Measurements from ENCODE around the gene CD70.
"Not testable (repeated sequence)": the region's sequence is repeated elsewhere in the genome, so short reads cannot be mapped to it uniquely, and the experiment has no call there.

The CD70 gene, protein sequence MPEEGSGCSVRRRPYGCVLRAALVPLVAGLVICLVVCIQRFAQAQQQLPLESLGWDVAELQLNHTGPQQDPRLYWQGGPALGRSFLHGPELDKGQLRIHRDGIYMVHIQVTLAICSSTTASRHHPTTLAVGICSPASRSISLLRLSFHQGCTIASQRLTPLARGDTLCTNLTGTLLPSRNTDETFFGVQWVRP

DNA sequence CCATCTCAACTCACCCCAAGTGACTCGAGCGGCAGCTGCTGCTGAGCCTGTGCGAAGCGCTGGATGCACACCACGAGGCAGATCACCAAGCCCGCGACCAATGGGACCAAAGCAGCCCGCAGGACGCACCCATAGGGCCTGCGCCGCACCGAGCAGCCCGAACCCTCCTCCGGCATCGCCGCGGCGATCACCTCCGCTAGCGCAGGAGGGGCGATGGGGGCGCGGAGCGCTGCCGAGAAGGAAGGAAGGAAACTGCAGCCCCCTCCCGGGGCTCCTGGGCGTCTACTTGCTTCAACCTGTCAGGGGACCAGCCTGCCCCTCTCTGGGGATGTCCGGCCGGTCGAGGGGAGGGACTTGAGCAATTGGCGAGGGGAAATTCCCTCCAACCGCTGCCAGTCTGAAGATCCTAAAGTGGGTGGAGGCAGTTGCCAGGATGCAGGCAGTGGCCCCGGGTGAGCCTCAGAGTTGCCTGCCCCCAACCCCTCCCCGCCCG is at the start of gene CD70:
Gene CD70 (minus strand): TSS at position 324 of the 493 bp plus-strand sequence. CDS start 148 bp downstream, at position 176.
- peak; percentile 72 for DNase-seq

DNA sequence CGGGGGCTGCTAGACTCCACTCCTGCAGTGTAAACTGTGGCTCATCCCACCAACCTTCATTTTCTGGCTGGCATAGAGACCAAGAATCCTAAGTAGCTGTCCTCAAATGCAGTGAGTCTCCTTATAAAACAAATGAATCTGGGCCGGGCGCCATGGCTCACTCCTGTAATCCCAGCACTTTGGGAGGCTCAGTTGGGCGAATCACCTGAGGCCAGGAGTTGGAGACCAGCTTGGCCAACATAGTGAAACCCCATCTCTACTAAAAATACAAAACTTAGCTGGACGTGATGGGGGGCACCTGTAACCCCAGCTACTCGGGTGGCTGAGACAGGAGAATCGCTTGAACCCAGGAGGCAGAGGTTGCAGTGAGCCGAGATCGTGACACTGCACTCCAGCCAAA is 49.4 kb upstream of the CD70 start:
- not testable (repeated sequence) for DNase-seq

DNA sequence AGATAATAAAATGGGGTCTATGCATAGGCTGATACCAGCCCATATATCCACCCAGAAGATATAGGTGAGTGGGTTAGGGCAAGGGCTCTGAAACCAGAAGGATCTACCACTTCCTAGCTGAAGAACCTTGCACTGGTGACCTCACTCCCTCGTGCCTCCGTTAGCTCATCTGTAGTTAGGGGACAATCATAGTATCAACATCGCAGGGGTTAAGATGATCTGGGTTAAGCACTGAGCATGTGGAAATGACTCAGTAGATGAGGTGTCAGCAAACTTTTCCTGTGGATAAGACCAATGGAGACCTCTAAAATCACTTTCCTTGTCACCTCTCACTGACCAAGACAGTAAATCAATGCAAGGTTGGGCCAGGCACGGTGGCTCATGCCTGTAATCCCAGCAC is 48.5 kb upstream of the CD70 start:
- peak; percentile 58 for DNase-seq

DNA sequence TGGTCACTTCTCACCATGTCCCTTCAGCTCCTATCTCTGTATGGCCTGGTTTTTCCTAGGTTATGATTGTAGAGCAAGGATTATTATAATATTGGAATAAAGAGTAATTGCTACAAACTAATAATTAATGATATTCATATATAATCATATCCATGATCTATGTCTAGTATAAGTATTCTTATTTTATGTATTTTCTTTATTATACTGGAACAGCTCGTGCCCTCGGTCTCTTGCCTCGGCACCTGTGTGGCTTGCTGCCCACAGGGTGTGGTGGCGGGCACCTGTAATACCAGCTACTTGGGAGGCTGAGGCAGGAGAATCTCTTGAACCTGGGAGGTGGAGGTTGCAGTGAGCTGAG is 42.5 kb upstream of the CD70 start:
- not testable (repeated sequence) for DNase-seq

DNA sequence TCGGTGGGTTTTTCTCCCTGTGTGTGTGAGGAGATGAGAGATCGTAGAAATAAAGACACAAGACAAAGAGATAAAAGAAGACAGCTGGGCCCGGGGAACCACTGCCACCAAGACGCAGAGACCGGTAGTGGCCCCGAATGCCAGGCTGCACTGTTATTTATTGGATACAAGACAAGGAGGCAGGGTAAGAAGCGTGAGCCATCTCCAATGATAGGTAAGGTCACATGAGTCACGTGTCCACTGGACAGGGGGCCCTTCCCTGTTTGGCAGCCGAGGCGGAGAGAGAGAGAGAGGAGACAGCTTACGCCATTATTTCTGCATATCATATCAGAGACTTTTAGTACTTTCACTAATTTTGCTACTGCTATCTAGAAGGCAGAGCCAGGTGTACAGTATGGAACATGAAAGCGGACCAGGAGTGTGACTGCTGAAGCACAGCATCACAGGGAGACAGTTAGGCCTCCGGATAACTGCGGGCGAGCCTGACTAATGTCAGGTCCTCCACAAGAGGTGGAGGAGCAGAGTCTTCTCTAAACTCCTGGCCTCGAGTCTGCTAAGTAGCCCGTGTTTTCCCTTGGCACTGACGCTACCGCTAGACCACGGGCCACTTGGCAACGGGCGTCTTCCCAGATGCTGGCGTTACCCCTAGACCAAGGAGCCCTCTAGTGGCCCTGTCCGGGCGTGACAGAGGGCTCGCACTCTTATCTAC is 42.0 kb upstream of the CD70 start:
- DNase-seq = peak; percentile 76

DNA sequence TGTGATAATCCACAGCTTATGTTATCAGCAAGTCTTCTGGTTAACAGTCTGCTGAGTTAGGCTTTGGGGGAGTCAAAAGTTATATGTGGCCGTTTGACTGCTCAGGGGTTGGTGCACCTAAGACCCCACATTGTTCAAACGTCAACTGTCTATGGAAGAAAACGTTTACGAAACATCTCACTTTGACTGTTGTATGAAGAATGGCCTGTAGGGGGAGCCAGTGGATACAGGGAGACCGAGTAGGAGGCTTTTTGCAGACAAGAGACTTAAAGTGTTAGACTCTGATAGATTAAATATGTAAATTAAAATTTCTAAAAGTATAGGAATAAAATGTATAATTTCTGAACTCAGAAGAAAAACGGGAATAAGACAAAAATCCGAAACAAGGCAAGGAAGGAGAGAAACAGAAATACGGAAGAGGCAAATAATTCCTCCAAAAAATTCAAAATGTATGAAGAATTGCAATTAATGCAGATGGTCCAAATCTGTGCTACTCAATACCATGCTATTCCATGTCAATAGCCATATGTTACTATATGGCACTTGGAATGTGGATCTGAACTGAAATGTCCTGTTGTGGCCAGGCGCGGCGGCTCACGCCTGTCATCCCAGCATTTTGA is 41.2 kb upstream of the CD70 start:
- DNase-seq = peak; percentile 89

DNA sequence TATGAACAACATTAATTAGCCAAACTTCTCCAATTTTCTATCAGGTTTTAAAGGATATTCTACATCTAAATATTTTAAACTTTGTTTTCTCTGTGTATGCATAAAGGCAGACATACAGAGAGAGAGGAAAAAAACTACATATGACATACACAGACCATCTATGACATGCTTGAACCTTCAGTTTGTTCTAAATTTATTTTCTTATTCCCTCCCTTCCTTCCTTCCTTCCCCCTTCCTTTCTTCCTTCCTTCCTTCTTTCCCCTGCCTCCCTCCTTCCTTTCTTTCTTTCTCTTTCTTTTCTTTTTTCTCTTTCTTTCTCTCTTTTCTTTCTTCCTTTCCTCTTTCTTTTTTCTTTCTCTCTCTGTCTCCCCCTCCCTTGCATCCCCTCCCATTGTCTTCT is 35.8 kb upstream of the CD70 start:
- no peak for DNase-seq

DNA sequence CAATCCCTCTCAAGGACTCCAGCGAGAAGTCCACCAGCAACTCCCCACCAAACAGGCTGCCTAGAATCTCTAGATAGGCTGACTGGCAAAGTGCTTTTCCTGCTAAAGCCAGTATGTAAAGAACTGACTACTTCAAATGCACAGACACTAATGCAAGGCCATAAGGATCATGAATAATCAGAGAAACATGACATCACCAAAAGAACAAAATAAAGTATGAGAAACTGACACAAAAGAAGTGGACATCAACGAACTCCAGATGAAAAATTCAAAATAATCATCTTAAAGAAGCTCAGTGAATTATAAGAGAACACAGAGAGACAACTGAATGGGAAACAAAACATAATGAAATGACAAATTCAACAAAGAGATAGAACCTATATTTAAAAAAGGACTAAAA is 26.4 kb upstream of the CD70 start:
- DNase-seq = no peak

DNA sequence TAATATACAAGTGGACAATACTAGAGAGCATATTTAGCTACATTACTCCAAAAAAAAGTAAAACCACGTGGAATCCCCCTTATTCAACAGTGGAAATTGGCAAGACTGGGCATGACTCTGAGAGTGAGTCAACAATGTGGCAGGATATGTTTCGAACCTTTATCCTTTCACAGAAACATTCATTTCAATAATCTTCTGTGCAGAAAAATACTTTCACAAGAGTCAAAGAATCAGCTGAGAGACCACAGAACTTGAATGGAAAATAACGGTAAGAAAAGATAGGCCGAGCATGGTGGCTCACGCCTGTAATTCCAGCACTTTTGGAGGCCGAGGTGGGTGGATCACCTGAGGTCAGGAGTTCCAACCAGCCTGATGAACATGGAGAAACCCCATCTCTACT is 25.1 kb upstream of the CD70 start:
- no peak for DNase-seq

DNA sequence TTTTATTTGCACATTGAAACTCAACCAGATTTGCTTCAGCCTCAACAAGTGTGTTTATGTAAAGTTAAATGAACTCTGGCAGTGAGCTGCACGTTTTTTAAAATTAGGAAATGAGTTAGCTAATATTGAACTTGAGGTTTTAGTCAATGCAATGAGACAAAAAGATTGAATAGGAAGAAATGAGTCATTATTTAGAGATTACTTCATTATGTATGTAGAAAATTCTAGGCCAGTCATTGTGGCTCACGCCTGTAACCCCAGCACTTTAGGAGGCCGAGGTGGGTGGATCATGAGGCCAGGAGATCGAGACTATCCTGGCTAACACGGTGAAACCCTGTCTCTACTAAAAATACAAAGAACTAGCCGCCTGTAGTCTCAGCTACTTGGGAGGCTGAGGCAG is 22.8 kb upstream of the CD70 start:
- DNase-seq = peak; percentile 52

DNA sequence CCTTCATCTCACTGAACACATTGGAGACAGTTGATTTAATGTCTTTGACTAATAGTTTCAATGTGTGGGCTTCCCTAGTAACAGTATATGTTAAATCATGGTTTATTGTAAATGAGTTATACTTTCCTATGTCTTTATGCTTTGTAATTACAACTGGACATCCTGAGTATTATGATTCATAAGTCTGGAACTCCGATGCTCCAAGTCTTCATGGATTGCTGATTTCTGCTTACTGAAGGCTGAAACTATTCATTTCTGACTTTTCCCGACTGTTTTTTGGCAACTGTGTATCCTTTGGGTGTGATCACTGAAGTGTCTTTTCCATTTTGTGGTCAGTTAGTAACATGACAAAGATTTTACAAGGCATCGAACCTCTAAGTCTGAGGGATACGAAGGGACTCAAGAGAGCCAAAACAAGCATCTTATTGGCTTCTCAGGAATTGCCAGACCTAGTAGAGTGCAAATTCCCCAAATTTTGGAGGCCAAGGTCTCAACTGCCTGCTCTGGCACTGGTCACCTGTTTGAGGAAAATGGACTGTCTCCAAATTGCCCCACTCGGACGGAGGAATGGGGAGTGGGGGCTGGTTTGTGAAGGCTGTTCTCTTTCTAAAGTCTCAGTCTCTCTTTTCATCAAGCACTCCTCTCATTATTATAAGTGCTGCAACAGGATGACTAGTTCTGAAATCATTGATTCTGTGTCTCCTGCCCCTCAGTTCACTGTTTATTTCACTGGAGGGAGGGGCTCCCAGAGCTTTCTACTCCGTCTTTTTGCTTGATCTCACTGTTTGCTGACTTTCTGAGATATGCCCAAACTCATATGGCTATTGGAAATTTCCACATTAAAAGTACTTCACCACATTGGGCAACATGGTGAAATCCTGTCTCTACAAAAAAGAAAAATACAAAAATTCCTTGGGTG is 20.2 kb upstream of the CD70 start:
- DNase-seq = no peak

DNA sequence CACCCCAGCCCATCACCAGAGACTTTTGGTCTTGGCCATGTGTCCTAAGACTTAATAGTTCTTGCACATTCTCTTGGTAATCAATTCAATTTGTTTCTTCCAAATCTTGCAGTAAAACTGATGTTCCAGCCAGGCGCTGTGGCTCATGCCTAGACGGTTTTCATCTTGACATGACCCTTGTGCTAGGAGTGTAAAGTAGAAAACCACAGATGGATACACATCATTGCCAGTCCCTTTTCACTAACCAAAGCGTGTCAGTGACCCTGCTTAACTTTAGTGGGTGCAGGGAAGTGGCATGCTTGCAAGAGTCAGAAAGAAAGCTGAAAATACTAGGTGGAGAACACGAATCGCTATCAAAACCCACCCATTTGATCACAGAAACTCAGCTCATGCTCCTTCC is 18.0 kb upstream of the CD70 start:
- no peak for DNase-seq

DNA sequence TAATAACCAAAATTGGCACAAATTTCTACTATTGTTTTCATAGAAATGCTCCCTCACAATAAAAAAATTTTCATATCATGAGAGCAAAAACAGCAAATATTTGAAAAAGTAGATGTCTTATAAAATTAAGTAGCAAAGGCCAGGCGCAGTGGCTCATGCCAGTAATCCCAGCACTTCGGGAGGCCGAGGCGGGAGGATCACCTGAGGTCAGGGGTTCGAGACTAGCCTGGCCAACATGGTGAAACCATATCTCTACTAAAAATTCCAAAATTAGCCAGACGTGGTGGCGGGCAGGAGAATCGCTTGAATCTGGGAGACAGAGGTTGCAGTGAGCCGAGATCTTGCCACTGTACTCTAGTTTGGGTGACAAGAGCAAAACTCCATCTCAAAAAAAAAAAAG is 17.2 kb upstream of the CD70 start:
- DNase-seq = not testable (repeated sequence)

DNA sequence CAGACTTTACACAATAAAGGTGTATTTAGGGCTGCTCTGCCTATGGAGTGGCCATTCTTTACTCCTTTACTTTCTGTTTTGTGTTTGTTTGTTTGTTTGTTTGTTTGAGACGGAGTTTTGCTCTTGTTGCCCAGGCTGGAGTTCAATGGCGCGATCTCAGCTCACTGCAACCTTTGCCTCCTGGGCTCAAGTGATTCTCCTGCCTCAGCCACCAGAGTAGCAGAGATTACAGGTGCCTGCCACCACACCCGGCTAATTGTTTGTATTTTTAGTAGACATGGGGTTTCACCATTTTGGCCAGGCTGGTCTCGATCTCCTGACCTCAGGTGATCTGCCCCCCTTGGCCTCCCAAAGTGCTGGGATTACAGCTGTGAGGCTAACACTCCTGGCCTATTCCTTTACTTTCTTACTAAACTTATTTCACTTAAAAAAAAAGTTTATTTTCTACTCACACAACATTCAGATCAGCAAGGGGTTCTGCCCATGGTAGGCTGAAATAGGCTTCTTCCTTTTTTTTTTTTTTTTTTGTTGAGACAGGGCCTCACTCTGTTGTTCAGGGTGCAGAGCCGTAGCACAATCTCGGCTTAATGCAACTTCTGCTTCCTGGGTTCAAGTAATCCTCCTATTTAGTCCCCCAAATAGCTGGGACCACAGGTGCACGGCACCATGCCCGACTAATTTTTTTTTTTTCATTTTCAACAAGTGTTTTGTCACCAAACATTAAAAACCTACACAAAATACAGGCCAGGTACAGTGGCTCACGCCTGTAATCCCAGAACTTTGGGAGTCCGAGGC is 15.5 kb upstream of the CD70 start:
- not testable (repeated sequence) for DNase-seq

DNA sequence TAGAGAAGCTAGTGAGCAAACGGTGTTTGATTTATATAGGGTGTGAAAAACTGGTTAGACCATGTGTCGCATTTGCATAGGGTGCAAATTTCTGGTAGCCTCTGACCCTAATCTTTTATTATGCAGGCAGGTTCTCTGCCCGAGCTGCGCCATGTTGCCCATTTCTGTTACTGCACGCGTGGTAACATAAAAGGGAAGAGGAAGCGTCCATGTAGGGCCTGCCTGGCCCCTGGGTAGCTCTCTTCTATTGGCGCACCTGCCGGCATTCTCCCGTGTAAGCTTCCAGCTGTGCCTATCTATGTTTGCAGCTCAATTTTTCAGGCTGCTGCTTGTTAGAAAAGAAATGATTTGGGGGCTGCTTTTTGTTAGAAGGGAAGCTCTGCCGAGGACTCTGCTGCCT is 14.0 kb upstream of the CD70 start:
- no peak for DNase-seq

DNA sequence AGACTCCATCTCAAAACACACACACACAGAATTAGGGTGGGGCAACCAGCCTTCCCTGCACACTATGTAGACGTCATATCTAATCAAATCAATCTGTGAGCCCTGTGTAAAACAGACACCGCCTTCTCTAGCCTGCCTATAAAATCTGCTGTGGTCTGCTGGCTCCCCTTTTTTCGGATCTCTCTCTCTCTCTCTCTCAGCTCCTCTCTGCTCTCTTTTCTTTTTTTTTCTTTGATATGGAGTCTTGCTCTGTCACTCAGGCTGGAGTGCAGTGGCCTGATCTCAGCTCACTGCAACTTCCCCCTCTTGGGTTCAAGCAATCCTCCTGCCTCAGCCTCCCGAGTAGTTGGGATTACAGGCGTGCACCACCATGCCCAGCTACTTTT is 11.8 kb upstream of the CD70 start:
- no peak for DNase-seq

DNA sequence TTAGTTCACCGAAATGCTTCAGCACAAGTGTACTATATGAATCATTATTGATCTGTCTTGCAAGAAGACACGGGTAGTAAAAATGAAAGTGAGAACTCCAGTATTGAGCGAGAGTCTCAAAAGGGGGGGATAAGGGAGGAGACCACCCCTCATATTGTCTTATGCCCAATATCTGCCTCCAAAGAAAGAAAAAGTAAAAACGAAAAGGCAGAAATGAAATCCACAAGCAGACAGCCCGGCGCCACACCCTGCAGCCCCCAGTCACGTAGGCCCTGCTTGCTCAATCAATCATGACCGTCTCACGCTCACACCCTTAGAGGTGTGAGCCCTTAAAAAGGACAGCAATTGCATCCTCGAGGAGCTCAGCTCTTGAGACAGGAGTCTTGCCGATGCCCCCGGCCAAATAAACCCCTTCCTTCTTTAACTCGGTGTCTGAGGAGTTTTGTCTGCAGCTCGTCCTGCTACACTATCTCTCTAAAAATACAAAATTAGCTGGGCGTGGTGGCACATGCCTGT is 10.6 kb upstream of the CD70 start:
- not testable (repeated sequence) for DNase-seq

DNA sequence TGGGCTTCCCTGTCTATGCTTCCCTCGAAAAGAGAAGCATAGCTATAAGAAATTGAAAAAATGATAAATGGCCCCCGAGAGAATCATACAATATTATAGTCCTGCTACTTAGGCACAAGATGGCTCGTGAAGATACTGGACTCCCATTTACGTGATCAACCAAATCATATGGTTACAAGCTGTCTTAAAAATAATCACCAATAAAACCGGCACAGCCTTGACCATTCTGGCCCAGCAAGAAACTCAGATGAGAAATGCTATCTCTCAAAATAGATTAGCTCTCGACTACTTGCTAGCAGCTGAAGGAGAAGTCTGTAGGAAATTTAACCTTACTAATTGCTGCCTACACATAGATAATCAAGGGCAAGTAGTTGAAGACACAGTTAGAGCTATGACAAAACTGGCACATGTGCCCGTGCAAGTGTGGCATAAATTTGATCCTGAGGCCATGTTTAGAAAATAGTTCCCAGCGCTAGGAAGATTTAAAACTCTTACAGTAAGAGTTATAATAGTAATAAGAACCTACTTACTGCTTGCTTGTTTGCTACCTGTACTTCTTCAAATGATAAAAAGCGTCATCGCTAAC is 10.1 kb upstream of the CD70 start:
- not testable (repeated sequence) for DNase-seq

DNA sequence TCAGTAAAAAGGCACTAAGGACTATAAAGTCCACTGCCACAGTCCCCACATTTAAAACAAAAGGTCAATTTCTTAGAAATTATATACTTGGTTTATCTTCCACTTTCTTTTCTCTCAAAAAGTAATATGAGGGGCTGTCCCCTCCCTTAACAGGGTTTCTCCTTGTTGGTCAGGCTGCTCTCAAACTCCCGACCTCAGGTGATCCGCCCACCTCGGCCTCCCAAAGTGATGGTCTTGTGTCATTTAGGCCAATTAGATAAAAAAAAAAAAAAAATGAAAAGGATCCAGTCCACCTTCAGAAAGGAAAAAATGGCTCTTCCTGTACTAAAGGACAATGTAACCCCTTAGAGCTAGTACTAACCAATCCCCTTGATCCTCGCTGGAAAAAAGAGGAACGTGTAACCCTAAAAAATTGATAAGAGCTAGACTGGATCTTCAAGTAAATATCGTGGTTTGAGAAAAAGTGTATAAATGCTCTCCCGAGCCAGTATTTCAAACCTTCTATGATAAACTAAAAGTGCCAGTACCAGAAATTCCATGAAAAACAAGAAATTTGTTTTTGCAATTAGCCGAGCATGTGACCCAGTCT is 9.0 kb upstream of the CD70 start:
- DNase-seq = no peak

DNA sequence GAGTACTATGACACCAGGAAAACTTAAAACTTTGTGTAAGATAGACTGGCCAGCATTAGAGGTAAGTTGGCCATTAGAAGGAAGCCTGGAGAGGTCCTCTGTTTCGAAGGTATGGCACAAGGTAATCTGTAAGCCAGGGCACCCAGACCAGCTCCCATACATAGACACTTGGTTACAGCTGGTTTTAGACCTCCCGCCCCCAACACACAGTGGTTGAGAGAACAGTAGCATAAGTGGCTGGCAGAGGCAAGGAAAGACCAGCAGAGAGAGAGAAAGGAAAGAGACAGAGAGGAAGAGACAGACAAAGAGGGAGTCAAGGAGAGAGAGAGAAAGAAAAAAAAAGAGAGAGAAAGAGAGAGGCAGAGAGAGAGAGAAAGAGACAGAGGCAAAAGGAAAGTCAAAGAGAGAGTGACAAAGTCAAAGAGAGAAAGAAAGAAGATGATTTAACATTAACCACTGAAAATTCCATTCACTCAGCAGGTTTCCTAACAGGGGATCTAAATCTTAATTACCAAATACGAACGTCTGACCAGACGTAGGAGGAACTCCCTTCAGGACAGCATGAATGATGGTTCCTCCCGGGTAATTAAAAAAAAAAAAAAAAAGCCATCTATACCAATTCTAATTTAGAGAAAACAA is 7.4 kb upstream of the CD70 start:
- not testable (repeated sequence) for DNase-seq

All from stimulated activated CD8-positive, alpha-beta memory T cell treated with anti-CD3 and anti-CD28 coated beads, Interleukin-4, amount 100 ng/mL, for 48 hours (primary cell).